HepG2 (cell line): ENCODE measurements around the gene DISP2. TPM values are rescaled to one million over a fixed set of nuclear protein-coding genes. Genes with fewer than 3 reads are reported as not detected.
A peak's percentile ranks its signal among the peaks of the same experiment; 100 is the strongest.

Experiments
- ATAC-seq: fragments of 200-7000 bp; cut with Tn5 transposase; 3 replicates; pipeline ENCODE4 v1.9.1; 2020; ENCODE audit warnings: mild to moderate bottlenecking, moderate library complexity
- BruUV-seq: library from RNA; stranded (reverse); fragments of 400-500 nt; replicated peaks from 2 replicates; lab custom pipeline; 2021; lab: Mats Ljungman, UMichigan
- CTCF ChIA-PET: fragments of 300-600 bp; formaldehyde crosslinking; extraction: SDS; loops from one replicate; lab custom pipeline; 2021; ENCODE audit warnings: low total read pairs, inconsistent platforms, low intra/inter-chr PET ratio; lab: Yijun Ruan, JAX
- POLR2A ChIA-PET: fragments of 350-600 bp; sonication (Branson Sonifier 250); formaldehyde crosslinking; loops from one replicate; lab custom pipeline; 2020; ENCODE audit warnings: antibody characterized with exemption, inconsistent platforms; lab: Yijun Ruan, JAX
- DNase-seq: peaks from one replicate; pipeline ENCODE4 v3.0.0-alpha.2; 2015; ENCODE audit warnings: low spot score
- FAIRE-seq: peaks from 3 replicates; lab custom pipeline; 2011; peaks lifted over from hg19 to GRCh38; lab: Jason Lieb, UNC
- H2AFZ ChIP-seq: one replicate; pipeline ENCODE4 v1.6.1; 2011; ENCODE audit warnings: low read length, inconsistent platforms
- H3K27ac ChIP-seq: fragments of 300-600 bp; 3 replicates; pipeline ENCODE4 v1.8.0; 2011; ENCODE audit warnings: mixed run types, mild to moderate bottlenecking, mixed read lengths, low read length, inconsistent platforms; ENCODE audit not compliant: insufficient read depth; ENCODE audit errors: extremely low read length
- H3K27me3 ChIP-seq, 2 experiments: fragments of 200-600 bp in 1 of 2; 2 replicates in 1 of 2; 3 replicates in 1 of 2; pipeline versions ENCODE4 v1.6.0 to v1.8.0; 2011; ENCODE audit warnings: low read length in 2 of 2, mild to moderate bottlenecking in 2 of 2, moderate library complexity in 2 of 2, inconsistent platforms in 1 of 2; ENCODE audit not compliant: insufficient read depth in 2 of 2, control insufficient read depth in 1 of 2
- H3K36me3 ChIP-seq, 2 experiments: fragments of 200-600 bp in 1 of 2; replicated peaks in 1 of 2; 2 replicates in 1 of 2; 3 replicates in 1 of 2; pipeline versions ENCODE4 v1.5.1 to v1.8.0; 2011; ENCODE audit warnings: low read length in 2 of 2, inconsistent platforms in 1 of 2; ENCODE audit not compliant: insufficient read depth in 2 of 2, control insufficient read depth in 1 of 2
- H3K4me1 ChIP-seq: 2 replicates; pipeline ENCODE4 v1.5.1; 2012; ENCODE audit warnings: low read length, inconsistent platforms; ENCODE audit not compliant: insufficient read depth
- H3K4me2 ChIP-seq: 2 replicates; pipeline ENCODE4 v1.6.0; 2011; ENCODE audit warnings: low read depth, low read length, inconsistent platforms
- H3K4me3 ChIP-seq, 3 experiments: fragments of 200-600 bp in 1 of 3; sonication (generic), shearing (Covaris generic) in 1 of 3; replicated peaks in 1 of 3; 2 replicates each; pipeline ENCODE4 v1.5.1; 2011 to 2016; ENCODE audit warnings: low read length in 3 of 3, inconsistent platforms in 2 of 3, low read depth in 2 of 3, mild to moderate bottlenecking in 2 of 3, control low read depth in 1 of 3, mixed read lengths in 1 of 3; ENCODE audit not compliant: insufficient read depth in 1 of 3
- H3K79me2 ChIP-seq: one replicate; pipeline ENCODE4 v1.6.1; 2011; ENCODE audit warnings: low read length, inconsistent platforms; ENCODE audit not compliant: insufficient read depth
- H3K9ac ChIP-seq: 2 replicates; pipeline ENCODE4 v1.6.0; 2011; ENCODE audit warnings: mild to moderate bottlenecking, low read depth, low read length, inconsistent platforms; ENCODE audit not compliant: insufficient read depth
- H3K9me3 ChIP-seq: 2 replicates; pipeline ENCODE4 v1.5.1; 2012; ENCODE audit warnings: mild to moderate bottlenecking, low read length
- H4K20me1 ChIP-seq: 2 replicates; pipeline ENCODE4 v1.6.0; 2011; ENCODE audit warnings: inconsistent platforms, mild to moderate bottlenecking, low read length, moderate library complexity; ENCODE audit not compliant: insufficient read depth
- ATM ChIP-seq: fragments of 450-650 bp; IDR thresholded peaks from 2 replicates; pipeline ENCODE4 v1.7.1; 2017; ENCODE audit warnings: mild to moderate bottlenecking, borderline replicate concordance
- CEBPB ChIP-seq: IDR thresholded peaks from 2 replicates; pipeline ENCODE4 v1.6.1; 2011; ENCODE audit warnings: low read depth, low read length, improper control_type of control experiment, borderline replicate concordance
- IRF2 ChIP-seq: IDR thresholded peaks from 2 replicates; pipeline ENCODE4 v1.6.1; 2018; ENCODE audit warnings: missing genetic modification reagents, missing compliant biosample characterization
- SP1 ChIP-seq, 2 experiments: fragments of 450-650 bp in 1 of 2; sonication (generic) in 1 of 2; formaldehyde crosslinking in 1 of 2; IDR thresholded peaks; 2 replicates each; pipeline versions ENCODE4 v1.4.0 to v1.6.1; 2016 to 2020; ENCODE audit warnings: missing genetic modification reagents in 1 of 2
- TBX2 ChIP-seq: sonication (generic); formaldehyde crosslinking; IDR thresholded peaks from 2 replicates; pipeline ENCODE4 v1.5.0; 2020; ENCODE audit warnings: missing genetic modification reagents, mild to moderate bottlenecking, borderline replicate concordance
- TEAD3 ChIP-seq: optimal IDR thresholded peaks from 2 replicates; pipeline ENCODE3; 2016; ENCODE audit warnings: borderline replicate concordance
- XRCC5 ChIP-seq: fragments of 200-400 bp; formaldehyde crosslinking; optimal IDR thresholded peaks from 2 replicates; pipeline ENCODE3; 2017; ENCODE audit warnings: mild to moderate bottlenecking, low read length
- ZNF292 ChIP-seq: sonication (generic); formaldehyde crosslinking; IDR thresholded peaks from 2 replicates; pipeline ENCODE4 v1.8.1; 2022; ENCODE audit warnings: mild to moderate bottlenecking, low read depth, missing genetic modification reagents, borderline replicate concordance
- ZNF350 ChIP-seq: sonication (generic); formaldehyde crosslinking; IDR thresholded peaks from 2 replicates; pipeline ENCODE4 v1.4.0; 2020; ENCODE audit warnings: mild to moderate bottlenecking, low read depth, missing genetic modification reagents, borderline replicate concordance
- ZNF607 ChIP-seq: sonication (generic); formaldehyde crosslinking; IDR thresholded peaks from 2 replicates; pipeline ENCODE4 v1.5.1; 2020; ENCODE audit warnings: missing genetic modification reagents, mild to moderate bottlenecking, borderline replicate concordance
- WGBS: methylation state at CpG from one replicate; pipeline ENCODE4 v1.1.6; 2017; ENCODE audit warnings: low lambda C conversion rate; 5-methylcytosine and 5-hydroxymethylcytosine counted together
- in situ Hi-C: cut with HindIII; loops from 2 replicates; pipeline ENCODE4 v1.10.0; 2017; ENCODE audit warnings: low pct_unique_long_range_greater_than_20kb; ENCODE audit not compliant: extremely low pct_ligation_motif_present
- intact Hi-C: fragments of 100-400 bp; cut with micrococcal nuclease; formaldehyde crosslinking; loops from one replicate; pipeline ENCODE4 v1.10.0; 2022; ENCODE audit not compliant: unreplicated experiment
- polyA plus RNA-seq, 8 experiments: library from polyadenylated mRNA; depleted of rRNA in 3 of 8; stranded (reverse) in 7 of 8; unstranded in 1 of 8; fragments of >200 nt; fragmentation: Illumina TruSeq in 4 of 8; extraction: Trizol in 4 of 8; gene quantifications; 2 replicates each; pipeline versions ENCODE4 v1.2.1 to v1.2.3, GENCODE V29; 2011 to 2016; ENCODE audit warnings: low read depth in 4 of 8, missing spikeins in 1 of 8, mixed read lengths in 1 of 8; ENCODE audit not compliant: insufficient read depth in 1 of 8
- total RNA-seq, 5 experiments: library from RNA; depleted of rRNA; stranded (reverse); fragments of >200 nt; fragmentation: Illumina TruSeq; extraction: Trizol; gene quantifications; 2 replicates each; pipeline ENCODE4 v1.2.3, GENCODE V29; 2016; ENCODE audit warnings: low read depth in 1 of 5
- TF ChIP-seq, protein P1 (sequence below): sonication (generic); formaldehyde crosslinking; IDR thresholded peaks from 2 replicates; pipeline ENCODE4 v1.4.0; 2020; ENCODE audit warnings: missing genetic modification reagents
- TF ChIP-seq, protein P2 (sequence below), 2 experiments: sonication (generic) in 1 of 2; formaldehyde crosslinking in 1 of 2; IDR thresholded peaks; 2 replicates each; pipeline versions ENCODE4 v1.4.0 to v1.6.1; 2018 to 2020; ENCODE audit warnings: missing genetic modification reagents in 2 of 2, borderline replicate concordance in 1 of 2, low read depth in 1 of 2, mild to moderate bottlenecking in 1 of 2, missing biosample characterization in 1 of 2
- TF ChIP-seq, protein P3 (sequence below): sonication (generic); formaldehyde crosslinking; IDR thresholded peaks from 2 replicates; pipeline ENCODE4 v1.5.0; 2020; ENCODE audit warnings: mild to moderate bottlenecking, missing genetic modification reagents, moderate library complexity
- TF ChIP-seq, protein P4 (sequence below): sonication (generic); formaldehyde crosslinking; IDR thresholded peaks from 2 replicates; pipeline ENCODE4 v1.5.0; 2020; ENCODE audit warnings: missing genetic modification reagents

Gene DISP2
- total and polyA plus RNA-seq, 2 of the 13 experiments (the other 11 are each of a cell fraction or from before 2014, with no cell fraction given): 0.09 to 0.32 TPM

DNA sequence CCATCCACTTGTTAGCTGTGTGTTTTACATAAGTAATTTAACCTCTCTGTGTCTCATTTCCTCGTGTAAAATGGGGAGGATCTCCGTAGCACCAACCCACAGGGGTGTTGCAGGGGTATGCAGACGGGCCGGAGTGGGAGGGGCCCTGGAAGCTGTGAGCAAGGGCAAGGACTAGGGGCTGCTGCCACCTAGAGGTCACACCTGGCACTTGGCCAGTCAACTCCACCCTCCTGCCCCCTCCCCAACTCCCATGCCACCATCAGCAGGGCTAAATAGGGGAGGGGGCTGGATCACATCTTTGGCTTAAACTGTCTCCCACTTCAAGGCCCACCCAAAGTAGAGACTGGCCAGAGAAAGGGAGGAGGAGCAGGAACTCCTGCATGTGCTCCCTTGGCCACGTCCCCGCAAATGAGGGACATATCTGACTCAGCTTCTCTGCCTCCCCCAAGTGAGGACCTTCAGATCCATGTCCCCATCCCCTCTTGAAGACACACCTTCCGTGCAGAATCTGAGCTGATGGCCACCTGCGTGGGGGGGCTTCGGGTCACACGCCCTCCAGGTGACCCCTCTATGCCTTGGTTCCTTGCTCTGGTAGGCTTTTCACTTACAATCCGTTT, 19.9 kb upstream of the DISP2 start:
- ATAC-seq (peak; percentile 51), FAIRE-seq (peak; percentile 48), DNase-seq (peak; percentile 58)
- Histone ChIP-seq H2AFZ (no peak overlapping the region), H4K20me1 (peaks cover 4% of the 10 kb centered on the region; the same call in 1 of the 2 replicates), H3K27me3 (no peaks in the 10 kb centered on the region), H3K79me2 (no peaks in the 10 kb centered on the region), H3K9ac (0 out of 2 replicates have a peak overlapping the region, but pooled peaks have one; percentile 26), H3K4me3 (no peak overlapping the region), H3K4me1 (peaks cover 46% of the 10 kb centered on the region), H3K4me2 (no peak overlapping the region), H3K36me3 (no peaks in the 10 kb centered on the region; a peak in 1 of 5 replicates), H3K9me3 (no peaks in the 10 kb centered on the region), H3K27ac (no peak overlapping the region)
- POLR2A ChIA-PET: interaction anchor here (0.9 to 4.4 kb wide), 8 partner anchors 9 to 84 kb away, joined by 3 to 24 read pairs (median 4); partner anchors contain the start of genes INAFM2 and IVD
- no TSS peak for BruUV-seq
- WGBS: 32% methylated on average over 10 of the region's 11 CpGs
- CTCF ChIA-PET: interaction anchor here (1.8 to 2.3 kb wide), 2 partner anchors 16 to 84 kb away, joined by 6 to 19 read pairs; partner anchors contain the start of gene INAFM2
- in situ Hi-C loops (no loop called here), intact Hi-C loops (loop anchor here (1.0 kb wide), 1 partner anchor 17 kb away; no protein-coding TSS in a partner anchor)
- TF ChIP-seq ATM (no peak), ZNF292 (CRISPR knock-in tag) (no peak), TBX2 (CRISPR knock-in tag) (peak; percentile 42; the same call in 1 of the 2 replicates), SP1 (IDR thresholded peaks at IDR 0.05) (no peak), SP1 (CRISPR knock-in tag; IDR thresholded peaks at IDR 0.05) (peak; percentile 45; the same call in 1 of the 2 replicates), CEBPB (no peak), TEAD3 (peak; percentile 34), ZNF607 (CRISPR knock-in tag) (no peak), XRCC5 (peak; percentile 55), ZNF350 (CRISPR knock-in tag) (0 out of 2 replicates have a peak, but pooled peaks have one; percentile 12), IRF2 (CRISPR knock-in tag) (no peak)
- TF ChIP-seq, protein P1, sequence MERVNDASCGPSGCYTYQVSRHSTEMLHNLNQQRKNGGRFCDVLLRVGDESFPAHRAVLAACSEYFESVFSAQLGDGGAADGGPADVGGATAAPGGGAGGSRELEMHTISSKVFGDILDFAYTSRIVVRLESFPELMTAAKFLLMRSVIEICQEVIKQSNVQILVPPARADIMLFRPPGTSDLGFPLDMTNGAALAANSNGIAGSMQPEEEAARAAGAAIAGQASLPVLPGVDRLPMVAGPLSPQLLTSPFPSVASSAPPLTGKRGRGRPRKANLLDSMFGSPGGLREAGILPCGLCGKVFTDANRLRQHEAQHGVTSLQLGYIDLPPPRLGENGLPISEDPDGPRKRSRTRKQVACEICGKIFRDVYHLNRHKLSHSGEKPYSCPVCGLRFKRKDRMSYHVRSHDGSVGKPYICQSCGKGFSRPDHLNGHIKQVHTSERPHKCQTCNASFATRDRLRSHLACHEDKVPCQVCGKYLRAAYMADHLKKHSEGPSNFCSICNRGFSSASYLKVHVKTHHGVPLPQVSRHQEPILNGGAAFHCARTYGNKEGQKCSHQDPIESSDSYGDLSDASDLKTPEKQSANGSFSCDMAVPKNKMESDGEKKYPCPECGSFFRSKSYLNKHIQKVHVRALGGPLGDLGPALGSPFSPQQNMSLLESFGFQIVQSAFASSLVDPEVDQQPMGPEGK (CRISPR knock-in tag): peak; percentile 66
- TF ChIP-seq, protein P2, sequence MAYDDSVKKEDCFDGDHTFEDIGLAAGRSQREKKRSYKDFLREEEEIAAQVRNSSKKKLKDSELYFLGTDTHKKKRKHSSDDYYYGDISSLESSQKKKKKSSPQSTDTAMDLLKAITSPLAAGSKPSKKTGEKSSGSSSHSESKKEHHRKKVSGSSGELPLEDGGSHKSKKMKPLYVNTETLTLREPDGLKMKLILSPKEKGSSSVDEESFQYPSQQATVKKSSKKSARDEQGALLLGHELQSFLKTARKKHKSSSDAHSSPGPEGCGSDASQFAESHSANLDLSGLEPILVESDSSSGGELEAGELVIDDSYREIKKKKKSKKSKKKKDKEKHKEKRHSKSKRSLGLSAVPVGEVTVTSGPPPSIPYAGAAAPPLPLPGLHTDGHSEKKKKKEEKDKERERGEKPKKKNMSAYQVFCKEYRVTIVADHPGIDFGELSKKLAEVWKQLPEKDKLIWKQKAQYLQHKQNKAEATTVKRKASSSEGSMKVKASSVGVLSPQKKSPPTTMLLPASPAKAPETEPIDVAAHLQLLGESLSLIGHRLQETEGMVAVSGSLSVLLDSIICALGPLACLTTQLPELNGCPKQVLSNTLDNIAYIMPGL (CRISPR knock-in tag; IDR thresholded peaks at IDR 0.05; ENCODE audit: borderline replicate concordance in 1 of 2, low read depth in 1 of 2): peak; percentile 27 to 59; a peak in 1 of 4 replicates
- TF ChIP-seq, protein P3, sequence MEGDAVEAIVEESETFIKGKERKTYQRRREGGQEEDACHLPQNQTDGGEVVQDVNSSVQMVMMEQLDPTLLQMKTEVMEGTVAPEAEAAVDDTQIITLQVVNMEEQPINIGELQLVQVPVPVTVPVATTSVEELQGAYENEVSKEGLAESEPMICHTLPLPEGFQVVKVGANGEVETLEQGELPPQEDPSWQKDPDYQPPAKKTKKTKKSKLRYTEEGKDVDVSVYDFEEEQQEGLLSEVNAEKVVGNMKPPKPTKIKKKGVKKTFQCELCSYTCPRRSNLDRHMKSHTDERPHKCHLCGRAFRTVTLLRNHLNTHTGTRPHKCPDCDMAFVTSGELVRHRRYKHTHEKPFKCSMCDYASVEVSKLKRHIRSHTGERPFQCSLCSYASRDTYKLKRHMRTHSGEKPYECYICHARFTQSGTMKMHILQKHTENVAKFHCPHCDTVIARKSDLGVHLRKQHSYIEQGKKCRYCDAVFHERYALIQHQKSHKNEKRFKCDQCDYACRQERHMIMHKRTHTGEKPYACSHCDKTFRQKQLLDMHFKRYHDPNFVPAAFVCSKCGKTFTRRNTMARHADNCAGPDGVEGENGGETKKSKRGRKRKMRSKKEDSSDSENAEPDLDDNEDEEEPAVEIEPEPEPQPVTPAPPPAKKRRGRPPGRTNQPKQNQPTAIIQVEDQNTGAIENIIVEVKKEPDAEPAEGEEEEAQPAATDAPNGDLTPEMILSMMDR: peak; percentile 91
- TF ChIP-seq, protein P4, sequence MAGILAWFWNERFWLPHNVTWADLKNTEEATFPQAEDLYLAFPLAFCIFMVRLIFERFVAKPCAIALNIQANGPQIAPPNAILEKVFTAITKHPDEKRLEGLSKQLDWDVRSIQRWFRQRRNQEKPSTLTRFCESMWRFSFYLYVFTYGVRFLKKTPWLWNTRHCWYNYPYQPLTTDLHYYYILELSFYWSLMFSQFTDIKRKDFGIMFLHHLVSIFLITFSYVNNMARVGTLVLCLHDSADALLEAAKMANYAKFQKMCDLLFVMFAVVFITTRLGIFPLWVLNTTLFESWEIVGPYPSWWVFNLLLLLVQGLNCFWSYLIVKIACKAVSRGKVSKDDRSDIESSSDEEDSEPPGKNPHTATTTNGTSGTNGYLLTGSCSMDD: no peak
